ENCODE data around the gene ZNF22.

The ZNF22 gene

DNA sequence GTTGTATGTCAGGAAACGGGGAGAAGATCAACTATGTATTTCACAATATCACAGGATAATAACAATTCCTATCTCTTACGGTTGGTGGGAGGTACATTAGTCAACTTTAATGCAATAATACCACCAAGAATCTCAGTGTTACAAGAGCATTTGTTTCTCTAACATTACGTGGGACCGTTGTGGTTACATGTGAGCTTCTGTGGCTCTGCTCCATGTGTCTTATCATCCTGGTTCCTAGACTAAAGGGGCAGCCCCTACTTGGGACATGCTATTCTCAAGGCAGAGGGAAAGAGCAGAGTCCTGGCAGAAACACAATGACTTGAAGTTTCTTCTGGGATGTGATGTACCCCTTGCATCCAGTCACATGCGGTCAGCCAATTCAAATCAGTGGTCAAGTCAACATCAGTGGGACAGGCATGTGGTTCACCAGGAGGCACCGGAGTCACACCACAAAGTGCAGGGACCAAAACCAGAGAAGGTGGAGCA, 2.5 kb upstream of the ZNF22 start:
- no peak for TF ChIP-seq CTCF (IDR thresholded peaks at IDR 0.05; ENCODE audit: insufficient read depth, missing control alignments)
- FAIRE-seq: no peak
- no peak for DNase-seq (ENCODE audit: insufficient read length, low spot score)

DNA sequence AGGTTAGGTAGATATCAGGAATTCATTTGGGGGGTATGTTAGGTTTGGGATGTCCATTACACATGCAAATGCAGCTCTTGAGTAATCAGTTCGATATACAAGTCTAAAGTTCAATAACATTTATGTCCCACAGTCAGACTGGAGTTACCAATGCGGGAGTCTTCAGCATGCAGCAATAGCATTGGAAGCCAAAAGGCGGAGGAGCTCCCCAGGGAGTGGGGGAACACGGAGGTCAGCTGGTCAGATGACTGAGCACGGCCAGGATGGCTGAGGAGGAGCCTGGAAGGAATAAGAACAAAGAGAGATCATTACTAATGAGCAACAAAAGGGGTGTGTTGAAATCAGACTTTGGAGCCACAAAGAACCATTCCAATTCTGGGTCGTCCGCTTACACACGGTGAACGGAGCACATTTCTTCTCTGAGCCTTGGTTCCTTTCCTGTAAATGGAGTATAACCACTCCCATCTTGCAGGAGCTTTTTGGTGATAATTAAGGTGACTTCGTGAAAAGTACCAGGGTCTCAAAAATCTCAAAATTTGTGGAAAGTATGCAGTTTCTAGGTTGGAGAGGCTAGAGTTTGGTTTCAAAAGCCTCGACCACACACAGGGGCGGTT, 478 bp upstream of the ZNF22 start:
- FAIRE-seq (no peak), DNase-seq (ENCODE audit: insufficient read length, low spot score) (no peak)
- TF ChIP-seq CTCF (IDR thresholded peaks at IDR 0.05; ENCODE audit: insufficient read depth, missing control alignments): no peak

DNA sequence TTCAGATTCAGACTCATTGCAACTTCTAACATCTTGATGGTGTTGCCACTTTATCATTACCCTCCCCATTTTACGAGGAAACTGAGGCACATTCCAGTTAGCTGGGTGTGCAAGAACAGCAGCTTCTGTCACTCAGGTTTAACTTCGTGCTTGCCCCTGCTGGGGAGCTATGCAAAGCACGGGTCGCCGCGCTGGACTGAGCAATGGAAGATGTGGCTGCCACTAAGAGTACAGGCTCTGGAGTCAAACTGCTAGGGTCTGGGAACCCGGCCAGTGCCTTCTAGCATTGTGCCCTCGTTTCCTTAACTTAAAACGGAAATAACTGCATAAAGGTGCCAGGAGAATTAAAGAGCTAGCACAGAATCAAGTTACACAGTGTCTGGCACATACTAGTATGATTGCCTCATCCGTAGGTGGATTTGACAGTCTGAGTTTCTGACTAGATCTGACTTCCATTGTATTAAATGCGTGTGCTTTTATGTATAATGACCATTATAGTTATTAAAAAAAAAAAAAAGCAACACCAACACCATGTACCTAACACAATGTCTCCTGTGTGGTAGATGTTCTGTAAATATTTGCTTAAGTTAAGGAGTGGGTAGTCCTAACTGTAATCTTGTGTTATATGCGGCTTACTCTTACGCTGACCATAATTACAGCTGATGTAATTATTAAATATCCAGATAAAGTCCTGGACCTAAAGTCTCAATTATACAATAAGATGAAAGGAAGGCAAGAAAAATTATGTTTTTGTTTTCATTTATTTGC, 842 bp downstream of the ZNF22 start:
- no peak for TF ChIP-seq CTCF (IDR thresholded peaks at IDR 0.05; ENCODE audit: insufficient read depth, missing control alignments)
- peak; percentile 51 for FAIRE-seq
- DNase-seq (ENCODE audit: insufficient read length, low spot score): no peak

- FAIRE-seq: no peak
- DNase-seq (ENCODE audit: insufficient read length, low spot score): no peak
- no peak for TF ChIP-seq CTCF (IDR thresholded peaks at IDR 0.05; ENCODE audit: insufficient read depth, missing control alignments)
Measured at GRCh38 chr10:45003432-45004000, 2.8 kb downstream of the ZNF22 start.

GRCh38 chr10:45004661-45005060, 3.9 kb downstream of the ZNF22 start:
- TF ChIP-seq CTCF (IDR thresholded peaks at IDR 0.05; ENCODE audit: insufficient read depth, missing control alignments): no peak
- FAIRE-seq (no peak), DNase-seq (ENCODE audit: insufficient read length, low spot score) (no peak)

DNA sequence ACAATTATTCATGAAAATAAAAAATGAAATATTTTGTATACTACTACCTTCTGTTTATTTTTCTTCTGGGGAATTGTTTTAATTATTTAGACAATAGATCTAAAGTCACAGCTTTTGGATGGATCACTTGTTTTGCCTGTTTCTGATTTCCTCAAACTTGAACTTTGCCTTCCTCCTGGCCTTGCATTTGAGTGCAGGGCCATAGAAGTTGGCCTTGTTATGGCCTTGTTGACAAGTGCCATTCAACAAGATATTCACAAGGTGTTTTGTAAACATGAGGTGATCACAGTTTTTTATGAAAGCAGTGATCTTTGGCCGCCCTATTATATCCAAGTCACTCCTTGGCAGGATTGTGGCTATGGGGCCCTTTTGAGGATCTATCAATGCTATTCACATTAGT, 4.6 kb downstream of the ZNF22 start:
- FAIRE-seq (no peak), DNase-seq (ENCODE audit: insufficient read length, low spot score) (no peak)
- no peak for TF ChIP-seq CTCF (IDR thresholded peaks at IDR 0.05; ENCODE audit: insufficient read depth, missing control alignments)

All from D721Med (cell line).